ENCODE data around the gene TRPM3.
A peak's percentile ranks its signal among the peaks of the same experiment; 100 is the strongest.

DNA sequence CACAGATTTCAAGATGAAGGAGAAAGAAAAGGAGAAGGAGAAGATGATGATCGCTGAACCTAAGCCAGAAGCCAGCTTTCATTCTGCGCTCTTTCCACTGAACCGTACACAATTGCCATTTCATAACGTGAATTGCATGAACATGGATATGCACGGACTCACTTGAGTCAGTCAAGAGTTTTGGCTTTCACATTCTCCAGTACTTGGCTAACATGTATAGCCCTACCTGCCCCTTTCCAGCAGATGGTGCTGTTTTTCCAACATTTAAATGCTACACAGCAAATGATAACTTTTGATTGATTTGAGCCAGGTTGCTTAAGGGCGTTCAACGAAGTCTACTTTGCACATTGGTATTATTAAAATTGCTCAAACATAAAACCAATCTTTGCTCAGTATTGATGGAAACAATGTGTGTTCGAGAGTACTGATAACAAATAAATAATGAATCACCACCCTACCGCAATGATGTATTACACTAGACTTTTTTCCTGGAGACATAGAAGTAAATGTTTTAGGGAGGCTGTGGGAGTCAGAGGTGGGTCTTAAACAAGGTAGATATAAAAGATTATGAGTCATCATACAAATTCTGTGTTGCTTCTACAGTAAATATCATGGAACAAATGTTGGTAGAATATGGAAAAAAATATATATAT is 196.4 kb downstream of the TRPM3 start:
- TF ChIP-seq, protein P1, sequence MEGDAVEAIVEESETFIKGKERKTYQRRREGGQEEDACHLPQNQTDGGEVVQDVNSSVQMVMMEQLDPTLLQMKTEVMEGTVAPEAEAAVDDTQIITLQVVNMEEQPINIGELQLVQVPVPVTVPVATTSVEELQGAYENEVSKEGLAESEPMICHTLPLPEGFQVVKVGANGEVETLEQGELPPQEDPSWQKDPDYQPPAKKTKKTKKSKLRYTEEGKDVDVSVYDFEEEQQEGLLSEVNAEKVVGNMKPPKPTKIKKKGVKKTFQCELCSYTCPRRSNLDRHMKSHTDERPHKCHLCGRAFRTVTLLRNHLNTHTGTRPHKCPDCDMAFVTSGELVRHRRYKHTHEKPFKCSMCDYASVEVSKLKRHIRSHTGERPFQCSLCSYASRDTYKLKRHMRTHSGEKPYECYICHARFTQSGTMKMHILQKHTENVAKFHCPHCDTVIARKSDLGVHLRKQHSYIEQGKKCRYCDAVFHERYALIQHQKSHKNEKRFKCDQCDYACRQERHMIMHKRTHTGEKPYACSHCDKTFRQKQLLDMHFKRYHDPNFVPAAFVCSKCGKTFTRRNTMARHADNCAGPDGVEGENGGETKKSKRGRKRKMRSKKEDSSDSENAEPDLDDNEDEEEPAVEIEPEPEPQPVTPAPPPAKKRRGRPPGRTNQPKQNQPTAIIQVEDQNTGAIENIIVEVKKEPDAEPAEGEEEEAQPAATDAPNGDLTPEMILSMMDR (IDR thresholded peaks at IDR 0.05), result peak in 1 of 3 experiments; percentile 36
- no peak for TF ChIP-seq POLR2A (IDR thresholded peaks at IDR 0.05)
- no peak for TF ChIP-seq POLR2AphosphoS5 (IDR thresholded peaks at IDR 0.05; ENCODE audit: insufficient read depth in 1 of 2, low read depth in 1 of 2)

All from vagina (tissue), 2 donors.